K562 (cell line): Measurements from ENCODE around the gene WTIP. TPM values are rescaled to one million over a fixed set of nuclear protein-coding genes. Genes with fewer than 3 reads are reported as not detected.
"Not testable (repeated sequence)": the region's sequence is repeated elsewhere in the genome, so short reads cannot be mapped to it uniquely, and the experiment has no call there.

Experiments used
- ATAC-seq: fragments of 200-7000 bp; cut with Tn5 transposase; 3 replicates; pipeline ENCODE4 v1.9.1; 2020; ENCODE audit warnings: moderate library complexity
- BruUV-seq: library from RNA; stranded (reverse); fragments of 400-500 nt; replicated peaks from 2 replicates; lab custom pipeline; 2021; lab: Mats Ljungman, UMichigan
- CTCF ChIA-PET: fragments of 300-600 bp; formaldehyde crosslinking; extraction: SDS; loops from one replicate; lab custom pipeline; 2021; ENCODE audit warnings: low intra/inter-chr PET ratio; lab: Yijun Ruan, JAX
- POLR2A ChIA-PET: fragments of 300-600, 350-650 bp; sonication (Branson Sonifier 250); formaldehyde crosslinking; extraction: SDS; loops from one replicate; lab custom pipeline; 2021; ENCODE audit warnings: antibody characterized with exemption, inconsistent platforms; lab: Yijun Ruan, JAX
- DNase-seq, 4 experiments: peaks; one replicate each; pipeline versions ENCODE4 v3.0.0 to v3.0.0-alpha.2; 2011 to 2018; ENCODE audit warnings: low spot score in 3 of 4, mixed read lengths in 3 of 4; ENCODE audit errors: extremely low read depth in 1 of 4
- FAIRE-seq: peaks from 2 replicates; lab custom pipeline; 2011; peaks lifted over from hg19 to GRCh38; lab: Jason Lieb, UNC
- H2AFZ ChIP-seq: 2 replicates; pipeline ENCODE4 v1.6.0; 2011; ENCODE audit warnings: low read depth, low read length, control low read depth, inconsistent platforms
- H3K27ac ChIP-seq: fragments of 200-600 bp; 3 replicates; pipeline ENCODE4 v1.8.0; 2011; ENCODE audit warnings: low read depth, mild to moderate bottlenecking, control low read depth, inconsistent platforms, low read length, moderate library complexity, mixed read lengths; ENCODE audit errors: extremely low read depth
- H3K27me3 ChIP-seq, 2 experiments: fragments of 300-600 bp in 1 of 2; 2 replicates in 1 of 2; 3 replicates in 1 of 2; pipeline versions ENCODE4 v1.6.0 to v1.8.0; 2011; ENCODE audit warnings: inconsistent platforms in 2 of 2, low read length in 2 of 2, mild to moderate bottlenecking in 1 of 2, mixed read lengths in 1 of 2, moderate library complexity in 1 of 2; ENCODE audit not compliant: control insufficient read depth in 2 of 2, insufficient read depth in 2 of 2
- H3K36me3 ChIP-seq: fragments of 300-600 bp; 3 replicates; pipeline ENCODE4 v1.8.0; 2011; ENCODE audit warnings: mild to moderate bottlenecking, low read length, inconsistent platforms; ENCODE audit not compliant: control insufficient read depth, insufficient read depth
- H3K4me1 ChIP-seq, 2 experiments: fragments of 200-600 bp in 1 of 2; replicated peaks in 1 of 2; 2 replicates in 1 of 2; 3 replicates in 1 of 2; pipeline versions ENCODE4 v1.5.1 to v1.8.0; 2011; ENCODE audit warnings: inconsistent platforms in 2 of 2, low read length in 2 of 2, mild to moderate bottlenecking in 1 of 2, mixed read lengths in 1 of 2, moderate library complexity in 1 of 2; ENCODE audit not compliant: control insufficient read depth in 2 of 2, insufficient read depth in 2 of 2
- H3K4me2 ChIP-seq: 2 replicates; pipeline ENCODE4 v1.6.1; 2011; ENCODE audit warnings: low read length, control low read depth, inconsistent platforms, mixed read lengths; ENCODE audit not compliant: insufficient read depth
- H3K4me3 ChIP-seq: fragments of 200-600 bp; sonication (generic), shearing (Covaris generic); 2 replicates; pipeline ENCODE4 v1.5.1; 2016; ENCODE audit warnings: control low read depth, inconsistent platforms
- H3K79me2 ChIP-seq: fragments of 200-600 bp; 3 replicates; pipeline ENCODE4 v1.8.0; 2011; ENCODE audit warnings: low read length, inconsistent platforms; ENCODE audit not compliant: control insufficient read depth, insufficient read depth
- H3K9ac ChIP-seq, 2 experiments: 2 replicates each; pipeline versions ENCODE4 v1.6.0 to v1.6.1; 2011; ENCODE audit warnings: low read depth in 2 of 2, low read length in 2 of 2, control low read depth in 1 of 2, inconsistent platforms in 1 of 2, mild to moderate bottlenecking in 1 of 2, mixed read lengths in 1 of 2; ENCODE audit not compliant: insufficient read depth in 1 of 2
- H3K9me1 ChIP-seq: one replicate; pipeline ENCODE4 v1.6.0; 2011; ENCODE audit warnings: inconsistent platforms, mild to moderate bottlenecking, low read length, moderate library complexity; ENCODE audit not compliant: control insufficient read depth, insufficient read depth
- H3K9me3 ChIP-seq: replicated peaks from 2 replicates; pipeline ENCODE4 v1.5.1; 2011; ENCODE audit warnings: low read depth, low read length, inconsistent platforms; ENCODE audit not compliant: control insufficient read depth, insufficient read depth
- H4K20me1 ChIP-seq: replicated peaks from 2 replicates; pipeline ENCODE4 v1.6.1; 2011; ENCODE audit warnings: low read length, inconsistent platforms, mixed read lengths; ENCODE audit not compliant: control insufficient read depth, insufficient read depth
- CEBPB ChIP-seq: fragments of 450-650 bp; IDR thresholded peaks from 2 replicates; pipeline ENCODE4 v1.6.1; 2016; ENCODE audit warnings: missing genetic modification characterization, missing compliant biosample characterization
- CEBPG ChIP-seq, 3 experiments: fragments of 200-800 bp in 1 of 3; sonication (Bioruptor generic) in 1 of 3; sonication (generic) in 1 of 3; formaldehyde crosslinking in 1 of 3; IDR thresholded peaks in 2 of 3; conservative IDR thresholded peaks in 1 of 3; 2 replicates each; pipeline versions ENCODE4 v1.6.1 to v1.8.0; 2016 to 2022; ENCODE audit warnings: missing compliant biosample characterization in 2 of 3, missing genetic modification characterization in 2 of 3, mild to moderate bottlenecking in 1 of 3, missing genetic modification reagents in 1 of 3
- ETV1 ChIP-seq: fragments of 450-650 bp; conservative IDR thresholded peaks from 2 replicates; pipeline ENCODE4 v1.6.1; 2016; ENCODE audit warnings: missing genetic modification characterization, control low read depth, low read depth, missing compliant biosample characterization
- FOXJ2 ChIP-seq: fragments of 200-800 bp; sonication (Bioruptor generic); IDR thresholded peaks from 2 replicates; pipeline ENCODE4 v1.6.1; 2016; ENCODE audit warnings: missing genetic modification characterization, missing compliant biosample characterization
- IRF2 ChIP-seq: sonication (generic); formaldehyde crosslinking; IDR thresholded peaks from 2 replicates; pipeline ENCODE4 v1.8.1; 2022; ENCODE audit warnings: mild to moderate bottlenecking, missing genetic modification reagents
- KAT2B ChIP-seq: IDR thresholded peaks from one replicate; pipeline ENCODE4 v1.6.1; 2012; ENCODE audit warnings: low read depth, mild to moderate bottlenecking, control low read depth, inconsistent platforms, low read length, moderate library complexity
- MEF2A ChIP-seq: IDR thresholded peaks from 2 replicates; pipeline ENCODE4 v1.6.1; 2011; ENCODE audit warnings: low read depth, mild to moderate bottlenecking, low read length, moderate library complexity; ENCODE audit not compliant: control insufficient read depth
- MEIS2 ChIP-seq: fragments of 450-650 bp; IDR thresholded peaks from 2 replicates; pipeline ENCODE4 v1.6.1; 2014; ENCODE audit warnings: mild to moderate bottlenecking; ENCODE audit not compliant: partially characterized antibody
- SOX6 ChIP-seq: fragments of 450-650 bp; IDR thresholded peaks from 2 replicates; pipeline ENCODE4 v1.6.1; 2014; ENCODE audit warnings: mild to moderate bottlenecking
- ZNF507 ChIP-seq: conservative IDR thresholded peaks from 2 replicates; pipeline ENCODE4 v1.6.1; 2017; ENCODE audit warnings: missing genetic modification characterization, missing compliant biosample characterization
- ZSCAN29 ChIP-seq: fragments of 450-650 bp; IDR thresholded peaks from 2 replicates; pipeline ENCODE4 v1.6.1; 2017
- WGBS: fragments of 100-300 bp; shearing (Covaris generic); methylation state at CpG from one replicate; pipeline ENCODE4 v1.1.6; 2016; ENCODE audit warnings: low coverage, mixed read lengths; ENCODE audit not compliant: insufficient coverage; ENCODE audit errors: missing lambda C conversion rate; 5-methylcytosine and 5-hydroxymethylcytosine counted together
- in situ Hi-C: fragments of 300-500 bp; cut with MboI; formaldehyde crosslinking; loops from 4 replicates; pipeline ENCODE4 v1.15.0; 2018; ENCODE audit warnings: inconsistent platforms, mixed read lengths
- intact Hi-C: fragments of 100-400 bp; cut with micrococcal nuclease; formaldehyde crosslinking; loops from 2 replicates; pipeline ENCODE4 v1.14.2; 2022
- polyA plus RNA-seq, 8 experiments: library from polyadenylated mRNA; depleted of rRNA in 4 of 8; stranded (reverse) in 5 of 8; unstranded in 3 of 8; fragments of >200 nt; fragmentation: Nextera tagmentation in 2 of 8; fragmentation: Illumina TruSeq in 1 of 8; extraction: Ambion mirVana in 2 of 8; extraction: Trizol in 1 of 8; gene quantifications; 2 replicates each; pipeline versions ENCODE4 v1.2.1 to v1.2.3, GENCODE V29; 2011 to 2014; ENCODE audit warnings: inconsistent platforms in 1 of 8, missing spikeins in 1 of 8
- total RNA-seq, 7 experiments: library from RNA; depleted of rRNA in 6 of 7; stranded (reverse); fragments of >200 nt in 6 of 7; fragmentation: Illumina TruSeq in 2 of 7; extraction: Trizol in 2 of 7; gene quantifications; 2 replicates each; pipeline versions ENCODE4 v1.2.1 to v1.2.3, GENCODE V29; 2011 to 2021; ENCODE audit warnings: low replicate concordance in 1 of 7
- TF ChIP-seq, protein P1 (sequence below): fragments of 450-650 bp; IDR thresholded peaks from 2 replicates; pipeline ENCODE4 v1.6.1; 2016; ENCODE audit warnings: mild to moderate bottlenecking
- TF ChIP-seq, protein P2 (sequence below): fragments of 450-650 bp; formaldehyde crosslinking; IDR thresholded peaks from 2 replicates; pipeline ENCODE4 v1.4.0; 2020; ENCODE audit warnings: mild to moderate bottlenecking, moderate library complexity

Gene WTIP
- total and polyA plus RNA-seq, 9 of the 15 experiments (the other 6 are each of a cell fraction or from before 2014, with no cell fraction given), result under 0.01 to 0.54 (median 0.27) TPM; not detected in 1

DNA sequence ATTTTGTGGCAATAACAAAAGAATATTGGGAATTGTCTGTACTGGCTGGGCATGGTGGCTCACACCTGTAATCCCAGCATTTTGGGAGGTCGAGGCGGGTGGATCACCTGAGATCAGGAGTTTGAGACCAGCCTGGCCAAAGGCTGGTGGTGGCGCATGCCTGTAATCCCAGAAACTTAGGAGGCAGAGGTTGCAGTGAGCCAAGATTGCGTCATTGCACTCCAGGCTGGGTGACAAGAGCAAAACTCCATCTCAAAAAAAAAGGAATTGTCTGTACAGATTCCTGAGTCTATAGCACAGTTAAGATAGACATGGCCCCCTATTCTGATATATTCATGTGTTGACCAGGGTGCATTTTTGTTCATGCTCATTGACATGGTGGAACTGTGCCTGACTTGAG is 16.8 kb upstream of the WTIP start:
- H3K9ac ChIP-seq; in situ Hi-C loops; H3K4me1 ChIP-seq; FAIRE-seq; H3K9me3 ChIP-seq; H2AFZ ChIP-seq; POLR2A ChIA-PET; H4K20me1 ChIP-seq; H3K4me3 ChIP-seq; CTCF ChIA-PET; H3K27ac ChIP-seq; intact Hi-C loops; ATAC-seq; DNase-seq; H3K27me3 ChIP-seq; H3K9me1 ChIP-seq; H3K4me2 ChIP-seq; BruUV-seq; TF ChIP-seq CEBPG (CRISPR knock-in tag; IDR thresholded peaks at IDR 0.05): not testable (repeated sequence)
- TF ChIP-seq CEBPG (tag; conservative IDR thresholded peaks at IDR 0.05 in 1 of 2, IDR thresholded peaks at IDR 0.05 in 1 of 2) (peak in 1 of 2 experiments; percentile 28; a peak in 1 of 4 replicates), CEBPB (peak; percentile 49; the same call in 1 of the 2 replicates)
- Histone ChIP-seq H3K79me2 (peaks cover 20% of the 10 kb centered on the region), H3K36me3 (peaks cover 98% of the 10 kb centered on the region)
- 100% methylated on average over 4 of the region's 4 CpGs for WGBS

DNA sequence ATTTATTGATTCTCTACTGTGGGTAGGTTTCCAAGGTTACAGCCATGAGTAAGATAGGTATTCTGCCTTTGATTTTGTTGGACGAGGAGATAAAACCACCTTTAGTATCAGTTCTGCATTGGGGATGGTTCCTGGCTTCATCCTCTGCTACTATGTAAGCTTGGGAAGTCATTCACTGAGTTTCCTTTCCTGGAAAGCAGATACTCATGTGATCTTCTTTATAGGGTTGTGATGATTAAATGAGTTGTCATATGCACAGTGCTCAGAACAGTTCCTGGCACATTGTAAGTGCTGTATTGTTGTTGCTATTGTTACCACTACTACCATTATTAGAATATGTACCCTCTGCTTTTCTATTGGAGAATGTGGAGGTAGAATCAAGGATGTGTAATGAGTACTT is 13.1 kb upstream of the WTIP start:
- no peak for ATAC-seq
- POLR2A ChIA-PET, result no interaction called here
- no peaks in the 10 kb centered on the region for H3K4me1 ChIP-seq
- BruUV-seq, result no TSS peak
- no peaks in the 10 kb centered on the region for H3K9me1 ChIP-seq
- in situ Hi-C loops (no loop called here), intact Hi-C loops (no loop called here)
- DNase-seq, result no peak
- no peak overlapping the region for H2AFZ ChIP-seq
- H3K27ac ChIP-seq, result no peak overlapping the region
- TF ChIP-seq, protein P1, sequence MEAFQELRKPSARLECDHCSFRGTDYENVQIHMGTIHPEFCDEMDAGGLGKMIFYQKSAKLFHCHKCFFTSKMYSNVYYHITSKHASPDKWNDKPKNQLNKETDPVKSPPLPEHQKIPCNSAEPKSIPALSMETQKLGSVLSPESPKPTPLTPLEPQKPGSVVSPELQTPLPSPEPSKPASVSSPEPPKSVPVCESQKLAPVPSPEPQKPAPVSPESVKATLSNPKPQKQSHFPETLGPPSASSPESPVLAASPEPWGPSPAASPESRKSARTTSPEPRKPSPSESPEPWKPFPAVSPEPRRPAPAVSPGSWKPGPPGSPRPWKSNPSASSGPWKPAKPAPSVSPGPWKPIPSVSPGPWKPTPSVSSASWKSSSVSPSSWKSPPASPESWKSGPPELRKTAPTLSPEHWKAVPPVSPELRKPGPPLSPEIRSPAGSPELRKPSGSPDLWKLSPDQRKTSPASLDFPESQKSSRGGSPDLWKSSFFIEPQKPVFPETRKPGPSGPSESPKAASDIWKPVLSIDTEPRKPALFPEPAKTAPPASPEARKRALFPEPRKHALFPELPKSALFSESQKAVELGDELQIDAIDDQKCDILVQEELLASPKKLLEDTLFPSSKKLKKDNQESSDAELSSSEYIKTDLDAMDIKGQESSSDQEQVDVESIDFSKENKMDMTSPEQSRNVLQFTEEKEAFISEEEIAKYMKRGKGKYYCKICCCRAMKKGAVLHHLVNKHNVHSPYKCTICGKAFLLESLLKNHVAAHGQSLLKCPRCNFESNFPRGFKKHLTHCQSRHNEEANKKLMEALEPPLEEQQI, result no peak
- no peak for TF ChIP-seq ZNF507 (tag)
- no peak for TF ChIP-seq FOXJ2 (tag)
- TF ChIP-seq, protein P2, sequence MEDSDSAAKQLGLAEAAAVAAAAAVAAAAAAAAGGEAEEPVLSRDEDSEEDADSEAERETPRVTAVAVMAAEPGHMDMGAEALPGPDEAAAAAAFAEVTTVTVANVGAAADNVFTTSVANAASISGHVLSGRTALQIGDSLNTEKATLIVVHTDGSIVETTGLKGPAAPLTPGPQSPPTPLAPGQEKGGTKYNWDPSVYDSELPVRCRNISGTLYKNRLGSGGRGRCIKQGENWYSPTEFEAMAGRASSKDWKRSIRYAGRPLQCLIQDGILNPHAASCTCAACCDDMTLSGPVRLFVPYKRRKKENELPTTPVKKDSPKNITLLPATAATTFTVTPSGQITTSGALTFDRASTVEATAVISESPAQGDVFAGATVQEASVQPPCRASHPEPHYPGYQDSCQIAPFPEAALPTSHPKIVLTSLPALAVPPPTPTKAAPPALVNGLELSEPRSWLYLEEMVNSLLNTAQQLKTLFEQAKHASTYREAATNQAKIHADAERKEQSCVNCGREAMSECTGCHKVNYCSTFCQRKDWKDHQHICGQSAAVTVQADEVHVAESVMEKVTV (CRISPR knock-in tag), result no peak
- no peak for TF ChIP-seq SOX6
- no peak for TF ChIP-seq ZSCAN29
- TF ChIP-seq IRF2, result no peak
- no peak for TF ChIP-seq MEIS2
- TF ChIP-seq MEF2A, result no peak
- no peak for TF ChIP-seq KAT2B
- no peak for TF ChIP-seq ETV1 (tag)
- peaks cover 94% of the 10 kb centered on the region for H3K36me3 ChIP-seq
- no peak for FAIRE-seq
- H3K9me3 ChIP-seq, result no peaks in the 10 kb centered on the region
- CTCF ChIA-PET, result no interaction called here
- H4K20me1 ChIP-seq, result peaks cover 4% of the 10 kb centered on the region; the same call in 1 of the 2 replicates
- H3K27me3 ChIP-seq, result no peaks in the 10 kb centered on the region
- no peak overlapping the region for H3K9ac ChIP-seq
- no peak overlapping the region for H3K4me3 ChIP-seq
- H3K4me2 ChIP-seq, result no peak overlapping the region
- 0 out of 3 replicates have a peak, but pooled peaks cover 2% of the 10 kb centered on the region for H3K79me2 ChIP-seq
- 90% methylated on average over 1 of the region's 1 CpG for WGBS
